HL-60 (cell line): ENCODE data around the gene FHL5.

ENCODE experiments used
- CTCF ChIP-seq: IDR thresholded peaks from one replicate; pipeline ENCODE4 v1.5.1; 2011; ENCODE audit warnings: low read length, control low read depth, inconsistent platforms; ENCODE audit not compliant: insufficient read depth
- POLR2AphosphoS5 ChIP-seq: IDR thresholded peaks from 2 replicates; pipeline ENCODE4 v1.6.1; 2012; ENCODE audit warnings: low read depth
- TF ChIP-seq, protein P1 (sequence below): IDR thresholded peaks from 2 replicates; pipeline ENCODE4 v1.6.1; 2012; ENCODE audit warnings: low read depth; ENCODE audit not compliant: insufficient replicate concordance

- no peak for TF ChIP-seq POLR2AphosphoS5
- no peak for TF ChIP-seq CTCF
- TF ChIP-seq, protein P1, sequence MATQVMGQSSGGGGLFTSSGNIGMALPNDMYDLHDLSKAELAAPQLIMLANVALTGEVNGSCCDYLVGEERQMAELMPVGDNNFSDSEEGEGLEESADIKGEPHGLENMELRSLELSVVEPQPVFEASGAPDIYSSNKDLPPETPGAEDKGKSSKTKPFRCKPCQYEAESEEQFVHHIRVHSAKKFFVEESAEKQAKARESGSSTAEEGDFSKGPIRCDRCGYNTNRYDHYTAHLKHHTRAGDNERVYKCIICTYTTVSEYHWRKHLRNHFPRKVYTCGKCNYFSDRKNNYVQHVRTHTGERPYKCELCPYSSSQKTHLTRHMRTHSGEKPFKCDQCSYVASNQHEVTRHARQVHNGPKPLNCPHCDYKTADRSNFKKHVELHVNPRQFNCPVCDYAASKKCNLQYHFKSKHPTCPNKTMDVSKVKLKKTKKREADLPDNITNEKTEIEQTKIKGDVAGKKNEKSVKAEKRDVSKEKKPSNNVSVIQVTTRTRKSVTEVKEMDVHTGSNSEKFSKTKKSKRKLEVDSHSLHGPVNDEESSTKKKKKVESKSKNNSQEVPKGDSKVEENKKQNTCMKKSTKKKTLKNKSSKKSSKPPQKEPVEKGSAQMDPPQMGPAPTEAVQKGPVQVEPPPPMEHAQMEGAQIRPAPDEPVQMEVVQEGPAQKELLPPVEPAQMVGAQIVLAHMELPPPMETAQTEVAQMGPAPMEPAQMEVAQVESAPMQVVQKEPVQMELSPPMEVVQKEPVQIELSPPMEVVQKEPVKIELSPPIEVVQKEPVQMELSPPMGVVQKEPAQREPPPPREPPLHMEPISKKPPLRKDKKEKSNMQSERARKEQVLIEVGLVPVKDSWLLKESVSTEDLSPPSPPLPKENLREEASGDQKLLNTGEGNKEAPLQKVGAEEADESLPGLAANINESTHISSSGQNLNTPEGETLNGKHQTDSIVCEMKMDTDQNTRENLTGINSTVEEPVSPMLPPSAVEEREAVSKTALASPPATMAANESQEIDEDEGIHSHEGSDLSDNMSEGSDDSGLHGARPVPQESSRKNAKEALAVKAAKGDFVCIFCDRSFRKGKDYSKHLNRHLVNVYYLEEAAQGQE: no peak
Observed at GRCh38 chr6:96604420-96604819, 41.5 kb downstream of the FHL5 start.
